Liver (tissue), 3 donors: ENCODE data around the gene PPP3CB.

Experiments
- EGR1 ChIP-seq, 2 donors: IDR thresholded peaks; 2 replicates each; pipeline ENCODE4 v1.6.1; 2016 to 2018; ENCODE audit warnings: antibody characterized with exemption in 2 of 2, low read depth in 2 of 2
- FOXA1 ChIP-seq: IDR thresholded peaks from 2 replicates; pipeline ENCODE4 v1.6.1; 2016; ENCODE audit warnings: antibody characterized with exemption
- GABPA ChIP-seq, 2 donors: IDR thresholded peaks in 1 of 2; conservative IDR thresholded peaks in 1 of 2; 2 replicates each; pipeline ENCODE4 v1.6.1; 2016; ENCODE audit warnings: antibody characterized with exemption in 2 of 2, mild to moderate bottlenecking in 1 of 2, moderate library complexity in 1 of 2
- HNF4A ChIP-seq, 2 donors: conservative IDR thresholded peaks; 2 replicates each; pipeline ENCODE4 v1.6.1; 2016; ENCODE audit warnings: antibody characterized with exemption in 2 of 2, mild to moderate bottlenecking in 2 of 2
- JUND ChIP-seq, 2 donors: IDR thresholded peaks; 2 replicates each; pipeline ENCODE4 v1.6.1; 2016; ENCODE audit warnings: antibody characterized with exemption in 2 of 2
- RAD21 ChIP-seq, 2 donors: IDR thresholded peaks; 2 replicates each; pipeline ENCODE4 v1.6.1; 2016; ENCODE audit warnings: antibody characterized with exemption in 2 of 2, mild to moderate bottlenecking in 2 of 2
- SP1 ChIP-seq: IDR thresholded peaks from 2 replicates; pipeline ENCODE4 v1.6.1; 2018; ENCODE audit warnings: antibody characterized with exemption, mild to moderate bottlenecking
- YY1 ChIP-seq: IDR thresholded peaks from 2 replicates; pipeline ENCODE4 v1.6.1; 2016; ENCODE audit warnings: antibody characterized with exemption, mild to moderate bottlenecking
- TF ChIP-seq, protein P1 (sequence below): fragments of 150-350 bp; IDR thresholded peaks from 2 replicates; pipeline ENCODE4 v1.5.1; 2017; ENCODE audit warnings: improper control_type of control experiment, low read depth, low read length; ENCODE audit not compliant: missing input control
- TF ChIP-seq, protein P2 (sequence below): IDR thresholded peaks from 2 replicates; pipeline ENCODE4 v1.6.1; 2016; ENCODE audit warnings: antibody characterized with exemption
- TF ChIP-seq, protein P3 (sequence below): IDR thresholded peaks from 2 replicates; pipeline ENCODE4 v1.6.1; 2016; ENCODE audit warnings: antibody characterized with exemption
- donor health status: healthy.
- donor health status: healthy.

DNA sequence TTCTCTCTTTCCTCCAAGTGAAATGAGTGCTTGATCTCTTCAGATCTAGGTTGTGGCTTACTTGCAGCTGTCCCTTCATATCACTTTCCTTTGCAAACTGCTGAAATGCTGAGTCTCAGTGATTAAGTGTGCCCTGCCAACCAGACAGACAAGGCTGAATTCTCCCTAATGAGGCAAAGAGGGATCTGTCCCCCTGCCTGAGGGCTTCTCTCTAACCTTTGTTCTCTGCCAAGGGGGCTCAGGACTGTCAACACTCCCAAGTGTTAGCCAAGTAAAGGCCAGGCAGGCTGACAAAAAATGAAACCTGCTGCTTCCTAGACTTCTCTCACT lies 62.3 kb downstream of the PPP3CB start, which contains the start of gene MSS51:
- TF ChIP-seq YY1 (no peak), RAD21 (IDR thresholded peaks at IDR 0.05) (no peak), SP1 (no peak), EGR1 (IDR thresholded peaks at IDR 0.05; ENCODE audit: low read depth in 2 of 2) (no peak), GABPA (IDR thresholded peaks at IDR 0.05 in 1 of 2, conservative IDR thresholded peaks at IDR 0.05 in 1 of 2) (no peak), FOXA1 (no peak), HNF4A (conservative IDR thresholded peaks at IDR 0.05) (no peak), JUND (IDR thresholded peaks at IDR 0.05) (no peak)
- TF ChIP-seq, protein P1, sequence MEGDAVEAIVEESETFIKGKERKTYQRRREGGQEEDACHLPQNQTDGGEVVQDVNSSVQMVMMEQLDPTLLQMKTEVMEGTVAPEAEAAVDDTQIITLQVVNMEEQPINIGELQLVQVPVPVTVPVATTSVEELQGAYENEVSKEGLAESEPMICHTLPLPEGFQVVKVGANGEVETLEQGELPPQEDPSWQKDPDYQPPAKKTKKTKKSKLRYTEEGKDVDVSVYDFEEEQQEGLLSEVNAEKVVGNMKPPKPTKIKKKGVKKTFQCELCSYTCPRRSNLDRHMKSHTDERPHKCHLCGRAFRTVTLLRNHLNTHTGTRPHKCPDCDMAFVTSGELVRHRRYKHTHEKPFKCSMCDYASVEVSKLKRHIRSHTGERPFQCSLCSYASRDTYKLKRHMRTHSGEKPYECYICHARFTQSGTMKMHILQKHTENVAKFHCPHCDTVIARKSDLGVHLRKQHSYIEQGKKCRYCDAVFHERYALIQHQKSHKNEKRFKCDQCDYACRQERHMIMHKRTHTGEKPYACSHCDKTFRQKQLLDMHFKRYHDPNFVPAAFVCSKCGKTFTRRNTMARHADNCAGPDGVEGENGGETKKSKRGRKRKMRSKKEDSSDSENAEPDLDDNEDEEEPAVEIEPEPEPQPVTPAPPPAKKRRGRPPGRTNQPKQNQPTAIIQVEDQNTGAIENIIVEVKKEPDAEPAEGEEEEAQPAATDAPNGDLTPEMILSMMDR = no peak
- TF ChIP-seq, protein P2, sequence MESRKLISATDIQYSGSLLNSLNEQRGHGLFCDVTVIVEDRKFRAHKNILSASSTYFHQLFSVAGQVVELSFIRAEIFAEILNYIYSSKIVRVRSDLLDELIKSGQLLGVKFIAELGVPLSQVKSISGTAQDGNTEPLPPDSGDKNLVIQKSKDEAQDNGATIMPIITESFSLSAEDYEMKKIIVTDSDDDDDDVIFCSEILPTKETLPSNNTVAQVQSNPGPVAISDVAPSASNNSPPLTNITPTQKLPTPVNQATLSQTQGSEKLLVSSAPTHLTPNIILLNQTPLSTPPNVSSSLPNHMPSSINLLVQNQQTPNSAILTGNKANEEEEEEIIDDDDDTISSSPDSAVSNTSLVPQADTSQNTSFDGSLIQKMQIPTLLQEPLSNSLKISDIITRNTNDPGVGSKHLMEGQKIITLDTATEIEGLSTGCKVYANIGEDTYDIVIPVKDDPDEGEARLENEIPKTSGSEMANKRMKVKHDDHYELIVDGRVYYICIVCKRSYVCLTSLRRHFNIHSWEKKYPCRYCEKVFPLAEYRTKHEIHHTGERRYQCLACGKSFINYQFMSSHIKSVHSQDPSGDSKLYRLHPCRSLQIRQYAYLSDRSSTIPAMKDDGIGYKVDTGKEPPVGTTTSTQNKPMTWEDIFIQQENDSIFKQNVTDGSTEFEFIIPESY = no peak
- TF ChIP-seq, protein P3, sequence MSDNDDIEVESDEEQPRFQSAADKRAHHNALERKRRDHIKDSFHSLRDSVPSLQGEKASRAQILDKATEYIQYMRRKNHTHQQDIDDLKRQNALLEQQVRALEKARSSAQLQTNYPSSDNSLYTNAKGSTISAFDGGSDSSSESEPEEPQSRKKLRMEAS = no peak
